Upper lobe of left lung (tissue), 4 donors: Measurements from ENCODE around the gene TCF12.

Source experiments
- POLR2A ChIP-seq, 4 donors: fragments of 450-650 bp; IDR thresholded peaks; one replicate each; pipeline ENCODE4 v1.5.1; 2016 to 2017; ENCODE audit warnings: antibody characterized with exemption in 4 of 4, mild to moderate bottlenecking in 2 of 4
- TF ChIP-seq, protein P1 (sequence below), 6 experiments: fragments of 450-650 bp in 4 of 6; fragments of 200-600 bp in 2 of 6; sonication (generic) in 2 of 6; IDR thresholded peaks; one replicate each; pipeline ENCODE4 v1.5.1; 2016 to 2019; ENCODE audit warnings: antibody characterized with exemption in 6 of 6

DNA sequence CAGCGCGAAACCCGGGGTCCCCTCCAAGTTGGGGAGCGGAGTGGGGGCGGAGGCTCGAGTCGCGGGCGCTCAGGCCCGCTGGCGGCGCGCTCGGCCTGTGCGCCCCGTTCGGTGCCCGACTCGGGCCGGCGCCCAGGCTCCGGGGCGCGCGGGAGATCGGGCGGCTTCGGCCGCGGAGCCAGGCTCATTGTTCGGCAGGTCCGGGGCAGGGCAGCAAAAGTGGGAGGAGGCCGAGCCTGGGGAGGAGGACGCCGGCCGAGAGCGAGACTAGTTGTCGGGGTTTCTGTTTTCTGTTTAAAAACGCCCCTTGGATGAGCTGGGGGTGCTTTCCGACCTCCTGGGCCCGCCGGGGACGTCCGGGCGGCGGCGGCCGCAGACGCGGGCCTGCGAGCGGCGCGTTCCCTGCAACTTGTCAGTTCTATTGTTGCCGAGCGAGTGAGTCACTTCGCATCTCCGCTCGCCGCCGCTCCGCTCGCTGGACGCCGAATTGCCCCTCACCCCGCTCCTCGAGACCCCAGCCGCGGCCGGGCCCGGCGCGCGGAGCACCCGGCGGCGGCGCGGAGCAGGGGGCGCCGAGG, 676 bp downstream of the TCF12 start:
- TF ChIP-seq, protein P1, sequence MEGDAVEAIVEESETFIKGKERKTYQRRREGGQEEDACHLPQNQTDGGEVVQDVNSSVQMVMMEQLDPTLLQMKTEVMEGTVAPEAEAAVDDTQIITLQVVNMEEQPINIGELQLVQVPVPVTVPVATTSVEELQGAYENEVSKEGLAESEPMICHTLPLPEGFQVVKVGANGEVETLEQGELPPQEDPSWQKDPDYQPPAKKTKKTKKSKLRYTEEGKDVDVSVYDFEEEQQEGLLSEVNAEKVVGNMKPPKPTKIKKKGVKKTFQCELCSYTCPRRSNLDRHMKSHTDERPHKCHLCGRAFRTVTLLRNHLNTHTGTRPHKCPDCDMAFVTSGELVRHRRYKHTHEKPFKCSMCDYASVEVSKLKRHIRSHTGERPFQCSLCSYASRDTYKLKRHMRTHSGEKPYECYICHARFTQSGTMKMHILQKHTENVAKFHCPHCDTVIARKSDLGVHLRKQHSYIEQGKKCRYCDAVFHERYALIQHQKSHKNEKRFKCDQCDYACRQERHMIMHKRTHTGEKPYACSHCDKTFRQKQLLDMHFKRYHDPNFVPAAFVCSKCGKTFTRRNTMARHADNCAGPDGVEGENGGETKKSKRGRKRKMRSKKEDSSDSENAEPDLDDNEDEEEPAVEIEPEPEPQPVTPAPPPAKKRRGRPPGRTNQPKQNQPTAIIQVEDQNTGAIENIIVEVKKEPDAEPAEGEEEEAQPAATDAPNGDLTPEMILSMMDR (IDR thresholded peaks at IDR 0.05) = no peak
- TF ChIP-seq POLR2A (IDR thresholded peaks at IDR 0.05) = peak in 3 of 4 donors; percentile 14 to 56 (median 42)
